GF-D8 (cell line): Measurements from ENCODE around the gene ANK3.

Experiments used
- DNase-seq: peaks from one replicate; lab custom pipeline; 2025; lab: John Stamatoyannopoulos, UW

The ANK3 gene

GRCh38 chr10:60031183-60031582, 358.5 kb downstream of the ANK3 start:
- DNase-seq, result no peak

DNA sequence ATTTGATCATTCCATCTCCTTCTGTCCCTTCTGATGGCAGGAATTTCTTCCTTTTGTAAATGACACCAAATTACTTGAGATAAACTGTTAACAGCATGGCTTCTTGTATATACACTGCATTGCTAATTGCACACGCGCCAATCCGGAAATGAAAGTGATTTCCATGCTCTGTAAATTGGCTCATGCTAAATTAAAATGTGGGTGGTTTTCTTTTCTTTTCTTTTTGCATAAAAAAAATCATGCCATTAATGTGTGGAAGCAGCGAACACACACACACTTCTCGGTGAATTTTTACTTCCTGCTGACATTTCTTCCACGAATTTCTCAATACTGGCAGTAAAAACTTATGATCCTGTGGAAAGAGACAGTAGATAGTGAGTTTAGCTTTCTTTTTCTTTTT, 360.2 kb downstream of the ANK3 start:
- no peak for DNase-seq

GRCh38 chr10:60028081-60028480, 361.6 kb downstream of the ANK3 start:
- DNase-seq, result no peak

DNA sequence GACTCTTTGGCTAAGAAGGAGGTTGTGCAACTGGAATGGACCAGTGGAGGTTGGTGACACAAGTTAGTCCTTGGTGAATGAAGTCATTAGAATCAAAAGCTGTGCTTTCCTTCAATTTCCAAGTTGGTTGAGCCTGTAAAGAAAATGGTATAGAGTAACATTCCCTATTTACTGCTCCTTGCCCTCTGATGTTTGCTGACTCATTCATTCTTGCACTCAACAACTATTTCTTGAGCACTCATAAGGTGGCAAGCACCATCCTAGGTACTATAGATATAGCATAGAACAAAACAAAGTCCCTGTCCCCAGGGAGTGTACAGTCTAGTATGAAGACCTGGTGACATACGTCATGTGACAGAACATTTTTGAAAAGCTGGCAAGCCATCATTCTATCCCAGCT, 364.4 kb downstream of the ANK3 start:
- DNase-seq, result no peak

- DNase-seq, result no peak
These were observed 365.2 kb downstream of the ANK3 start for GRCh38 chr10:60024506-60024905.

DNA sequence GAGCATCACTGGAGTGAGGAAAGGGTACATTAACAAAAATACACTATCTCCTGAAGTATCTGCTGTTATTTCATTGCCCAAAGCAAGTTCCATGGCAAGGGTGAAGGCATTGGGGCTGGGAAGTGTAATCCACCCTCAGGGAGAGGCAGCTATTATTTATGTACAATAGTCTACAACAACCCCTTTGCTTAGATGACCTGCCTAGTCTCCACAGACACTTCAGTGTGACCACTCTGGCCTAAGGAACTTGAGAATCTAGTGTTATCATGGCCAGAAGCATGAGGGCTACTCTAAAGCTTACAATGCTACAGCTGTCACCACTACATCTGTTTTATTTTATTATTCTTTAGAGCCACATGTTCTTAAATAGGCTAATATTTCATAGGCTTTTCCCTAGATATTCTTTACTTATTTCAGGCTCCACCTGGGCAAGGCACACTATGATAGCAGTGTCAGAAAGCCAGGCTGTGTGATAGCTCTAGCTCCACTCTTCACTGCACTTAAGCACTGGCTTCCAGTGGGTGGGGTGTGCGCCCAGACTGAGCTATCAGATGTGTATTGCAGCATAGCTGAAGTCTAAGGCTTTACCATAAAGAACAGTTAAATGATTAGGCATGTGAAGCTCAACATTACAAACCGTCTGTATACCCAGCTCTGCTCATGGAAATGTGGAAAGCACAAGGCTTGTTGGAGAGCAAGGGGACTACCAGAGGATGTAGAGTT, 366.4 kb downstream of the ANK3 start:
- DNase-seq, result no peak

DNA sequence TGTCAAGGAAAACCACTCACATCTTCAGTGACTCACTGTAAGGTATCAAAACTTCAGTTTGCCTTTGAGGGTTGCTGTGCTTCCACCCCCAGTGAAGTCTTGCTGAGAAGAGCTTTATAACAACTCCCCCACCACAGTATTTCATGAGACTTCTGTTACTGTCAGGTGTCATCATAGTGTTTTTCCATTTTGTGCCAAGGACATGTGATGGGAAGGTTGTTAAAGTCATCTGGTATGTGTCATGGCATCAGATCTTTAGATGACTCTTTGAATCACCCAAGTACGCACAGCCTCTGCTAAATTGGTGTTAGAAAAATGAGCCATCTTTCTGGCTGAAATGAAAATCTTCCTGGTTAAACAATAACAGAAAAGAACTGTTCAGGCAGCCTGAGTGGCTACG, 368.3 kb downstream of the ANK3 start:
- no peak for DNase-seq

DNA sequence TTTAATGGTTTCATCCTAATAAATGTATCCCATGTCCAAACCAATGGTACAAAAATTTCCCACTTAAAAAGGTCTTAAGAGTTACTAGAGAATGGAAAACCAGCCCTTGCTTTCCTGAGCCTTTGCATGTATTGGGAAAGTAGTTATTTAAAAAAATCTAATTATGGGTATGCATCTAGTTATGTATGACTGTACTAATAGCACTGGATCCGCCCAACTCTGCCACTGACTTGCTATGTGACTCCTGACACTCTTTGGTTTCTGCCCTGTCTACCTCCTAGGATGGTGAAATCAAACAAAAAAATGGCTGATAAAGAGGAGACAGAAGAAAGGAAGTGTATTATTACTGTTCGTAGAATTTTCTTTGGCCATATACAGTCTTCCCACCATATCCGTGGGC, 372.9 kb downstream of the ANK3 start:
- DNase-seq, result no peak

DNA sequence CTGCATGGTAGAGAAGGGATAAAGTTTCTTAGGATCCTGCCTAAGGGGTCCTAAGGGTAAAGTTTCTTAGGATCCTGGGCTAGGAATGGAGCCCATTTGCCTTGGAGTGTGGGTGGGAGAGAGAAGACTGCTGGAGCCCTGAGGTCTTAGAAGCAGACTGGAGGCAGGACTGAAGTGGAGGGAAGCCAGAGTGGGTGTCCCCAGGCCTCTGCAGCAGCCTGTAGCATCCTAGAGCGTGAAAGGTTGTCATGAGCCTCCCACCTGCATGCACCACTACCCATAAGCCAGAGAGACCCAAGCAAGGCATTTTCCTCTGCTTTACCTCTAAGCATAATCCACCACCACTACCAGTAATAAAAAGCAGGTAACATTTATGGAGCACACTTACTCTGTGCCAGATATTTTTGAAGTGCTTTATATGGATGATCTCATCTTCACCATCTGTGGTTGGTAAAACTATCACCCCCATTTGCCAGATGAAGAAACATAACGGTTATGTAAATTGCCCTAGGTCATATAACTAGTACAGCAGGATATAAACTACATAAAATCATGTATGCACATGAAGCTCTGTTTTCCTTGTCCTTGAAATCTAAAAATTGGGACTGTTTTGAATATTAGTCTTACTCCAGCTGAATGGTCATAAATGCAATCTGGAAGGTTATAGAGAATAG, 379.8 kb downstream of the ANK3 start:
- DNase-seq, result no peak

- no peak for DNase-seq
These were observed 380.4 kb downstream of the ANK3 start for GRCh38 chr10:60009276-60009675.

DNA sequence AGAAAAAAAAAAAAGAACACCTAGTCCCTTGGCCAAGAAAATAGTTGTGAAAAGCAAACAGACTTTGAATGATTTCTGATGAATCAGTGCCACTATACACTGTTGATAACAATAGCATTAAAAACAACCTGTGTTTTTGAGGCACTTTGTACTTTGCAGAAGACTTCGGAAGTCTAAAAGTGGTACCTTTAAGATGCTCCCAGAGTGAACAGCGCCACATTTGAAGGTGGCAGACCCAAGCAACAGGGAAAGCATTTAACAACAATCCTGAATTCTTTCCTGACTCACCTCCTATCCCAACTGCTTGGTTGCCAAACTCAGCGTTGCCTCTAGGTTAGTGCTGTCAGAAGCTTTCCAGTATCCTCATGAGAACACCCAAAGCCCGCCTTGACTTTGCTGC, 380.9 kb downstream of the ANK3 start:
- DNase-seq, result no peak

DNA sequence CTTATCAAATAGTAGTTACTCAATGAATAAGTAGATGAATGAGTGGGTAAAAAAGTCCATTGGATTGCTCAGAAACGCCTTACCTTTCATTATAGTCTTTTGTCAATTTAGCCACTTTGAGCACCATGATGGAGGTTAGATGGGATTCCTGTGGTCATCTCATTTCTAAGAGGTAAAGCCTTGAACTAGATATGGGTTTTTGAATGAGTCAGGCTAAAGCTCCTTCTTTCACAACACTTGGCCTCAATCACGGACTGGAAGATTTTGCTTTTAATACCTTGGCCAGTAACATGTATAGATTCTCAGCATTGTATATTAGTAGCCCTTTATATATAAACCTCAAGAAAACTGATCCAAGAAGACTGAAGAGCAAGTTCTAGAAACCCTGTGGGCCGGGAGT, 383.6 kb downstream of the ANK3 start:
- no peak for DNase-seq

DNA sequence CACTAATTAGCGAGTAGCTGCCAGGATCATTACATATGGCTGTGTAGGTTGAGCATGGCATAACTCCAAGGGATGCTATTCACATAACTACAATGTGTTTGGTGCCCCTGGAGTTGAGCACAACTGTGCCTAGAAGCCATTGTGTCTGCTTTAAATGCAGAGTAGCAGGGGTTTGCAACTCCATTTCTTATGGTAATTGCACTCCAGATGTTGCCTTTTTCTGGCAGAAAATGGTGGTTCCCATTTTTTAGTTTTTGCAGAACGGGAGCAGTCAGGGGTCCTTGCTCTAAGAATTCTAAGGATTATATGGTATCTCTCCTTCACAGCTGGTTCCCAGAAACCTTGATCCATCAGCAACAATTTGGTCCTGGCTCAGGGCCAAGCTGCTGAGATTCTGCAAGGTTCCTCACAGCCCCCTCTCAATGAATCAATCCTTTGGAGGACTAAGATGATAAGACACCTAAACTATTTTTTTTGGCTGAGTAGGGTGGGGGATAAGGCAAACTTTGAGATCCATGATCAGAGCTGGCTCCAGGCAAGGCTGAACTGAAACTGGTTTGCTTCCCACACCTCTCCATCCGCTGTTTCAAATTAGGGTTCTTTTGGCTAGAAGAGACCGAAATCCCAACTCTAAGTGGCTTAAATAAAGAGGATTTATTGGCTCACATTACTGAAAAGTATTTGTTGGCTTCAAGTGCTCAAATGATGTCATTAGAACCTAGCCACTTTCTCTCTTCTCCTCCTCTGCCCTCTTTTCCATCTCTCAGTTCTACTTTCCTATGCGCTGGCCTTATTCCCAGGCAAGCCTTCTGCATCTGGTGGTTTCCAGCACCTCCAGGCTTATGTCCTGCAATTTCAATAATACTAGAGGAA, 385.8 kb downstream of the ANK3 start:
- DNase-seq, result no peak

- no peak for DNase-seq
These were observed 388.9 kb downstream of the ANK3 start for GRCh38 chr10:60000747-60001146.

DNA sequence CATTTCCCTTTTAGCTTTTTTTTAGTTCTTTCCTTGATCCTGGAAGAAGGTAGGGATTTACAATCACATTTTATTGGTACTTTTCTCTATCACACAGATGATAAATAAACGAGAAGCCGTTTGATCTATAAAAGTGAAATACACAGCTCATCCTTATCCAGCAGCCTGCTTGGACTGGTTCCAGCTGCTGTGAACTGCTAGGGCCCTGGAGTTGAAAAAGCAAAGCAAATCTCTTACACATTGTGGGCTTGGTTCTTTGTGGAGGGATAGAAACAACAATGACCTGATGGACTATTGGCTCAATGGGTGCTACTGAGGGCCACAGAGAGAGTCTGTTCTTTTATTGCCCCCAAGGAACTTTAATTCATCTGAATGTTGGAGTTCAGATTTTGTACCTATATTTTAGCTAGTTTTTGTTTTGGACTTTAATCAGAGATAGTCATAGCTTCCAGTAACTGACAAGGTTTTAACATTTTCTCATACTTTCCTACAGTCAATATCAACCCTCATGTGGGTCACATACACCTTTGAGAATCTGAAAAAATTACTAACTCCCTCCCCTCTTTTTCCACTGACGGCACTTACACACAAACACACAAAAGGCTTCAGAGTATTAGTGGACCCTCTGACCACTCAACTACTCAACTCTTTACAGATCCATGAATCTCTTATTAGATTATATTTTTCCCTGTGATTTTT, 391.7 kb downstream of the ANK3 start:
- no peak for DNase-seq

- no peak for DNase-seq
These were observed 393.8 kb downstream of the ANK3 start for GRCh38 chr10:59995862-59996261.

GRCh38 chr10:59993931-59994330, 395.7 kb downstream of the ANK3 start:
- DNase-seq, result no peak

- DNase-seq, result no peak
These were observed 398.0 kb downstream of the ANK3 start for GRCh38 chr10:59991661-59992060.

DNA sequence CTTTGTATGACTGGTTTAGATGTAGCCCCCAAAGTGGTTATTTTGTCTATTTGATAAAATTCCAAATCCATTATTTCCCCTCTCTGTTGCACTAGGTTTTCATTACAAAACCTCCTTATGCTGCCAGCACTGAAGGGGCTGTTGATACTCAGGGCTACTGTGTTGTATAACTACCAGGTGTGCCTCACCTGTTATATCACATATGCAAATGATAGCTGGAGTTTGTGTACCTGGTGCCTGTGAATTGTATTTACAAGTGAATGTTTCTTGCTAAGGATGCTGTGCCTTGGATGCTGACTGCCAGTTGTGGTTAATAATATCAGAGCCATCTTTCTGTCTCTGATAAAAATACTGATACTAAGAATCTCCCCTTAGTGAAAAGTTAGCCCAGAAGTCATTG, 398.6 kb downstream of the ANK3 start:
- DNase-seq, result no peak

GRCh38 chr10:59985639-59986038, 404.0 kb downstream of the ANK3 start:
- DNase-seq, result no peak

DNA sequence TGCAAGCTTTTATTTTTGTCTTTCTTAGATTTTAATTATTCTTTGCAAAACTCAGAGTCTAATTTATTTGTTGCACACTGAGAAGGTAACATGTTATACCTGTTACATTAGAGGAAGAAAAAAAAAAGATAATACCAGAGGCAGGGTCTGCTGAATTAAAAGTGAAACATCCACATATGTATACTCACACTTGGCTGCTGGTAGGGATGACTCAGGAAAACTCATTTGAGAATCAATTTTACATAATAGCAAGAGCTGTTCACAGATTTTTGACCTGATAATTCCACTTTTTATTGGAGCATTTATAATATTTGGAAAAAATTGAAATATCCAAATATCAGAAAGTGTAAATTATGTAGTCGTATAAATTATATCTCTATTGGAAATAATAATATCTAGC, 405.3 kb downstream of the ANK3 start:
- DNase-seq, result no peak

GRCh38 chr10:59980356-59980755, 409.3 kb downstream of the ANK3 start:
- no peak for DNase-seq
